GM12878 (cell line): Measurements from ENCODE around the gene CIROP. TPM values are rescaled to one million over a fixed set of nuclear protein-coding genes. Genes with fewer than 3 reads are reported as not detected.

Experiments
- CHD4 ChIP-seq: fragments of 200-600 bp; sonication (generic); IDR thresholded peaks from 2 replicates; pipeline ENCODE4 v1.6.1; 2016; ENCODE audit warnings: mild to moderate bottlenecking
- CREM ChIP-seq: IDR thresholded peaks from 2 replicates; pipeline ENCODE4 v1.6.1; 2014; ENCODE audit warnings: antibody characterized with exemption, low read depth
- CUX1 ChIP-seq: IDR thresholded peaks from 2 replicates; pipeline ENCODE4 v1.6.1; 2012; ENCODE audit warnings: improper control_type of control experiment, low read depth, low read length; ENCODE audit not compliant: insufficient replicate concordance
- GATAD2B ChIP-seq: fragments of 450-650 bp; conservative IDR thresholded peaks from 2 replicates; pipeline ENCODE4 v1.6.1; 2017; ENCODE audit warnings: low read depth, mild to moderate bottlenecking, moderate library complexity
- LARP7 ChIP-seq: fragments of 450-650 bp; IDR thresholded peaks from 2 replicates; pipeline ENCODE4 v1.6.1; 2017; ENCODE audit warnings: mild to moderate bottlenecking
- NBN ChIP-seq: fragments of 450-650 bp; IDR thresholded peaks from 2 replicates; pipeline ENCODE4 v1.6.1; 2016
- POLR2AphosphoS5 ChIP-seq: IDR thresholded peaks from 2 replicates; pipeline ENCODE4 v1.6.1; 2011; ENCODE audit warnings: mild to moderate bottlenecking, low read length, inconsistent platforms
- RELA ChIP-seq: fragments of 450-650 bp; IDR thresholded peaks from 2 replicates; pipeline ENCODE4 v1.8.0; 2014; ENCODE audit warnings: borderline replicate concordance; ENCODE audit not compliant: partially characterized antibody
- RUNX3 ChIP-seq: IDR thresholded peaks from 2 replicates; pipeline ENCODE4 v1.6.1; 2012; ENCODE audit warnings: low read length, inconsistent platforms
- STAT1 ChIP-seq: fragments of 450-650 bp; conservative IDR thresholded peaks from 2 replicates; pipeline ENCODE4 v1.6.1; 2014; ENCODE audit warnings: antibody characterized with exemption, mild to moderate bottlenecking
- ZNF217 ChIP-seq: fragments of 450-650 bp; IDR thresholded peaks from 2 replicates; pipeline ENCODE4 v1.6.1; 2017; ENCODE audit warnings: antibody characterized with exemption, mild to moderate bottlenecking
- ZNF384 ChIP-seq: IDR thresholded peaks from 2 replicates; pipeline ENCODE4 v1.6.1; 2012; ENCODE audit warnings: low read depth, mild to moderate bottlenecking, low read length, improper control_type of control experiment, borderline replicate concordance
- ZNF592 ChIP-seq: fragments of 450-650 bp; IDR thresholded peaks from 2 replicates; pipeline ENCODE4 v1.6.1; 2017; ENCODE audit warnings: mild to moderate bottlenecking, moderate library complexity
- polyA plus RNA-seq, 11 experiments: library from polyadenylated mRNA; depleted of rRNA in 4 of 11; unstranded in 6 of 11; stranded (reverse) in 5 of 11; fragments of >200 nt; fragmentation: Nextera tagmentation in 4 of 11; fragmentation: Illumina TruSeq in 1 of 11; extraction: Ambion mirVana in 4 of 11; extraction: Trizol in 1 of 11; gene quantifications; 1 replicate in 1 of 11; 2 replicates in 10 of 11; pipeline versions ENCODE4 v1.2.1 to v1.2.3, GENCODE V29; 2011 to 2016; ENCODE audit warnings: inconsistent platforms in 2 of 11, missing spikeins in 2 of 11, low read depth in 1 of 11
- total RNA-seq, 4 experiments: library from RNA; depleted of rRNA in 3 of 4; stranded (reverse); fragments of >200 nt in 3 of 4; fragmentation: Illumina TruSeq in 1 of 4; extraction: Trizol in 1 of 4; gene quantifications; 2 replicates each; pipeline versions ENCODE4 v1.2.1 to v1.2.3, GENCODE V29; 2013 to 2021
- TF ChIP-seq, protein P1 (sequence below): IDR thresholded peaks from 2 replicates; pipeline ENCODE4 v1.6.1; 2011; ENCODE audit warnings: borderline replicate concordance, low read depth, mild to moderate bottlenecking, moderate library complexity, low read length; ENCODE audit not compliant: insufficient read depth, poor library complexity, severe bottlenecking
- TF ChIP-seq, protein P2 (sequence below): fragments of 450-650 bp; formaldehyde crosslinking; IDR thresholded peaks from 2 replicates; pipeline ENCODE4 v1.4.0; 2022; ENCODE audit warnings: mild to moderate bottlenecking, moderate library complexity

Gene CIROP
- total and polyA plus RNA-seq, 10 of the 15 experiments (the other 5 are each of a cell fraction or from before 2014, with no cell fraction given), result not detected

DNA sequence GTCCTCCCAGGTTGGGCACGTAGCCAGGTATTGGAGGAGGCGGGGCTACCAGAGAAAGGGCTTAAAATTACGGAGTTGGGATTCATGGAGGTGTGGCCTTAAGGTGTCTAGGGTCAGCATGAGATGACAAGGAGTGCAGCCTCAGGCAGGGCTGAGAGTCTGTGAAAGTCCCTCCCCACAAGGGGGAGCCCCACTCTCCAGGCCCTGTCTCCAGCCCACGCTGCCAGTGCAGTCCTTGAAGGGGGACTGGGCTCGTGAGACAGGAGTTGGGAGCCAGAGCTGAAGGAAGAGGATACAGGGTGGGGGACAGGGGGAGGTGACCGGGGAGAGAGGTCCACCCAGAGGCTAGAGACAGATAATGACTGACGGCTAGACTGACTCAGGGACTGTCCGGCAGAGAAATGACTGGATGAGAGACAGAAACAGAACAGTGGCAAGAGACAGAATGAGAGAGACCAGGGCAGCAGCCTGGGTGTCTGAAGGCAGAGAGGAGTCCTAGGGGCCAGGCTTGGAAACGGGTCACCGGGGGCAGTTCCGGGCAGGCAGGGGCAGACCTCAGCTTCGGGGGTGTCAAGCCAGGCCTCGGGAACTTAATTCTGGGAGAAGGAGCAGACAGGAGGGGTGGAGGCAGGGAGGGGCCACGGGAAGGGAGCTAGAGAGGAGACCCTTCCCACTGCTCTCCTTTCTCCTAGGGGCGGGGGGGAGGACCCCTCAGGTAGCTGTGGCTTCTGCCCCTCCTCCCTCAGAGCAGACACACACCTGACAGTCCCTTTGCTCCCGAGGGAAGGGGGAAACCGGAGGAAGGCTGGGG lies 48.4 kb downstream of the CIROP start (continued):
- no peak for TF ChIP-seq ZNF592
- no peak for TF ChIP-seq POLR2AphosphoS5
- TF ChIP-seq NBN, result peak; percentile 67; the same call in 1 of the 2 replicates
- peak; percentile 68 for TF ChIP-seq RELA
- TF ChIP-seq, protein P1, sequence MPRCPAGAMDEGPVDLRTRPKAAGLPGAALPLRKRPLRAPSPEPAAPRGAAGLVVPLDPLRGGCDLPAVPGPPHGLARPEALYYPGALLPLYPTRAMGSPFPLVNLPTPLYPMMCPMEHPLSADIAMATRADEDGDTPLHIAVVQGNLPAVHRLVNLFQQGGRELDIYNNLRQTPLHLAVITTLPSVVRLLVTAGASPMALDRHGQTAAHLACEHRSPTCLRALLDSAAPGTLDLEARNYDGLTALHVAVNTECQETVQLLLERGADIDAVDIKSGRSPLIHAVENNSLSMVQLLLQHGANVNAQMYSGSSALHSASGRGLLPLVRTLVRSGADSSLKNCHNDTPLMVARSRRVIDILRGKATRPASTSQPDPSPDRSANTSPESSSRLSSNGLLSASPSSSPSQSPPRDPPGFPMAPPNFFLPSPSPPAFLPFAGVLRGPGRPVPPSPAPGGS, result no peak
- no peak for TF ChIP-seq CUX1
- TF ChIP-seq, protein P2, sequence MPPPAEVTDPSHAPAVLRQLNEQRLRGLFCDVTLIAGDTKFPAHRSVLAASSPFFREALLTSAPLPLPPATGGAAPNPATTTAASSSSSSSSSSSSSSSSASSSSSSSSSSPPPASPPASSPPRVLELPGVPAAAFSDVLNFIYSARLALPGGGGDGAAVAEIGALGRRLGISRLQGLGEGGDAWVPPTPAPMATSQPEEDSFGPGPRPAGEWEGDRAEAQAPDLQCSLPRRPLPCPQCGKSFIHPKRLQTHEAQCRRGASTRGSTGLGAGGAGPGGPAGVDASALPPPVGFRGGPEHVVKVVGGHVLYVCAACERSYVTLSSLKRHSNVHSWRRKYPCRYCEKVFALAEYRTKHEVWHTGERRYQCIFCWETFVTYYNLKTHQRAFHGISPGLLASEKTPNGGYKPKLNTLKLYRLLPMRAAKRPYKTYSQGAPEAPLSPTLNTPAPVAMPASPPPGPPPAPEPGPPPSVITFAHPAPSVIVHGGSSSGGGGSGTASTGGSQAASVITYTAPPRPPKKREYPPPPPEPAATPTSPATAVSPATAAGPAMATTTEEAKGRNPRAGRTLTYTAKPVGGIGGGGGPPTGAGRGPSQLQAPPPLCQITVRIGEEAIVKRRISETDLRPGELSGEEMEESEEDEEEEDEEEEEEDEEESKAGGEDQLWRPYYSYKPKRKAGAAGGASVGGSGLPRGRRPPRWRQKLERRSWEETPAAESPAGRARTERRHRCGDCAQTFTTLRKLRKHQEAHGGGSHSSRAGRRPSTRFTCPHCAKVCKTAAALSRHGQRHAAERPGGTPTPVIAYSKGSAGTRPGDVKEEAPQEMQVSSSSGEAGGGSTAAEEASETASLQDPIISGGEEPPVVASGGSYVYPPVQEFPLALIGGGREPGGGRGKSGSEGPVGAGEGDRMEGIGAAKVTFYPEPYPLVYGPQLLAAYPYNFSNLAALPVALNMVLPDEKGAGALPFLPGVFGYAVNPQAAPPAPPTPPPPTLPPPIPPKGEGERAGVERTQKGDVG (CRISPR knock-in tag), result no peak
- no peak for TF ChIP-seq GATAD2B
- TF ChIP-seq STAT1, result 0 out of 2 replicates have a peak, but pooled peaks have one; percentile 62
- no peak for TF ChIP-seq CREM
- no peak for TF ChIP-seq CHD4
- TF ChIP-seq ZNF384, result no peak
- TF ChIP-seq LARP7, result no peak
- peak; percentile 46; the same call in 1 of the 2 replicates for TF ChIP-seq RUNX3
- TF ChIP-seq ZNF217, result no peak
